ENCODE results near the gene NR2F1.

DNA sequence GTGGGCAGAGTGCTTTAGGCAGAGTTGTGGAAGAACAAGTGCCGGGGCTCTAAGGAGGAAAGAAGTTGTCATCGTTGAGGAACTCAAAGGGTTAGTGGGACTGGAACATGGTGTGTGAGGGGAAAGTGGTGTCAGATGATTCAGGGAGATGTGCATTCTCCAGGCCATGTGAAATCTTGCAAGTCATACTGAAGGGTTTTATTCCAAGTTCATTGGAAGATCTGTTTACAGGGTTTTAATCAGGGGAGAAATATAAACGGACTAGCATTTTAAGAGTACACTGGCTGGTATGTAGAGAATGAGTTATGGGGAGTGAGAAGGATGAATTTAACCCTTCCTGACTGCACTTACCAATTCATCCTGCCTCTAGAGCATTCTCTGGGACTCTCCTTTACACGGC, 49.3 kb downstream of the NR2F1 start:
- TF ChIP-seq, protein P1, sequence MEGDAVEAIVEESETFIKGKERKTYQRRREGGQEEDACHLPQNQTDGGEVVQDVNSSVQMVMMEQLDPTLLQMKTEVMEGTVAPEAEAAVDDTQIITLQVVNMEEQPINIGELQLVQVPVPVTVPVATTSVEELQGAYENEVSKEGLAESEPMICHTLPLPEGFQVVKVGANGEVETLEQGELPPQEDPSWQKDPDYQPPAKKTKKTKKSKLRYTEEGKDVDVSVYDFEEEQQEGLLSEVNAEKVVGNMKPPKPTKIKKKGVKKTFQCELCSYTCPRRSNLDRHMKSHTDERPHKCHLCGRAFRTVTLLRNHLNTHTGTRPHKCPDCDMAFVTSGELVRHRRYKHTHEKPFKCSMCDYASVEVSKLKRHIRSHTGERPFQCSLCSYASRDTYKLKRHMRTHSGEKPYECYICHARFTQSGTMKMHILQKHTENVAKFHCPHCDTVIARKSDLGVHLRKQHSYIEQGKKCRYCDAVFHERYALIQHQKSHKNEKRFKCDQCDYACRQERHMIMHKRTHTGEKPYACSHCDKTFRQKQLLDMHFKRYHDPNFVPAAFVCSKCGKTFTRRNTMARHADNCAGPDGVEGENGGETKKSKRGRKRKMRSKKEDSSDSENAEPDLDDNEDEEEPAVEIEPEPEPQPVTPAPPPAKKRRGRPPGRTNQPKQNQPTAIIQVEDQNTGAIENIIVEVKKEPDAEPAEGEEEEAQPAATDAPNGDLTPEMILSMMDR (IDR thresholded peaks at IDR 0.05): no peak
- TF ChIP-seq POLR2A (IDR thresholded peaks at IDR 0.05): no peak

All from vagina (tissue), 2 donors.